ENCODE data around the gene PPP1R11. TPM values are rescaled to one million over a fixed set of nuclear protein-coding genes. Genes with fewer than 3 reads are reported as not detected.

The PPP1R11 gene
- total and polyA plus RNA-seq, 9 of the 15 experiments (the other 6 are each of a cell fraction or from before 2014, with no cell fraction given), result 17.8 to 94.8 (median 44.6) TPM

DNA sequence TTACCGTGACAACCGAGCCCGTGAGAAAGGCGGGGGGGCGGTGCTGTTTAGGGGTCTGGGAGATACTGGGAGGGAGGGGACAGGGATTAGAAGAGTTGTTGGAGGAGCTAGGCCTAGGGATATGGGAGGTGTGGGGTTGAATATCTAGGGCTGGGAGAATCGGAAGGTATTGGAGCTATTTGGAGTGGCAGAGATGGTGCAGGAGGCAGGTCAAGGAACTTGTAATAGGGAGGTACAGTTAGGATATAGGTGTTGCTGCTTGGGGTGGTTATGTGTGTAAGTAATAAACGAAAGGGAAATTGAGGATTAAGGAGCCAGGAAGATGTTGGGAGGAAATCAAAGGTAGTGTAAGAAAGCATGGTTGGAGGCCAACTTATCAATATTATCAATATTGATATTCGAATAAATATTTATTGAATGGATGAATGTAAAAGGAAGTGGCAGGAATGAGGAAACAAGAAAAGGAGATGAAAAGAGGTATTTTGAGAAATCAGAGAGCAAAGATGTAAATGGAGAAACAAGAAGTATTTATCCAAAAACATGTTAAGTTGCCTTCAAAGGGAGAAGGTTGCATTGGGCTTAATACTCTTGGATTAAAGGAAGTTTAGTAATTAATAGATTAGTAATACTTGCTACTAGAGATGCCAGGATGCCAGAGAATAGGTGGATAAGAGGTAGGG is 602 bp downstream of the PPP1R11 start (continued):
- TF ChIP-seq, protein P1, sequence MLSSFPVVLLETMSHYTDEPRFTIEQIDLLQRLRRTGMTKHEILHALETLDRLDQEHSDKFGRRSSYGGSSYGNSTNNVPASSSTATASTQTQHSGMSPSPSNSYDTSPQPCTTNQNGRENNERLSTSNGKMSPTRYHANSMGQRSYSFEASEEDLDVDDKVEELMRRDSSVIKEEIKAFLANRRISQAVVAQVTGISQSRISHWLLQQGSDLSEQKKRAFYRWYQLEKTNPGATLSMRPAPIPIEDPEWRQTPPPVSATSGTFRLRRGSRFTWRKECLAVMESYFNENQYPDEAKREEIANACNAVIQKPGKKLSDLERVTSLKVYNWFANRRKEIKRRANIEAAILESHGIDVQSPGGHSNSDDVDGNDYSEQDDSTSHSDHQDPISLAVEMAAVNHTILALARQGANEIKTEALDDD (IDR thresholded peaks at IDR 0.05), result no peak
- TF ChIP-seq ZNF76 (CRISPR knock-in tag; IDR thresholded peaks at IDR 0.05; ENCODE audit: borderline replicate concordance) (no peak), SAFB2 (IDR thresholded peaks at IDR 0.05; ENCODE audit: borderline replicate concordance, low read depth, low read length, severe bottlenecking) (no peak), BRF1 (IDR thresholded peaks at IDR 0.05; ENCODE audit: borderline replicate concordance, extremely low read depth, insufficient read length) (no peak), RBFOX2 (IDR thresholded peaks at IDR 0.05; ENCODE audit: low read depth, low read length) (no peak), SRF (CRISPR knock-in tag; IDR thresholded peaks at IDR 0.05) (no peak), CXXC5 (CRISPR knock-in tag; IDR thresholded peaks at IDR 0.05) (no peak), SRSF9 (IDR thresholded peaks at IDR 0.05; ENCODE audit: borderline replicate concordance, low read depth, low read length) (no peak), TSC22D4 (tag; IDR thresholded peaks at IDR 0.05) (0 out of 2 replicates have a peak, but pooled peaks have one; percentile 66), ZC3H4 (CRISPR knock-in tag; IDR thresholded peaks at IDR 0.05; ENCODE audit: borderline replicate concordance) (no peak), GATAD2A (IDR thresholded peaks at IDR 0.05) (0 out of 2 replicates have a peak, but pooled peaks have one; percentile 41), TBL1XR1 (IDR thresholded peaks at IDR 0.05; ENCODE audit: low read length in 2 of 2) (0 out of 4 replicates have a peak, but pooled peaks of 1 of the 2 experiments have one; percentile 7), HCFC1 (IDR thresholded peaks at IDR 0.05; ENCODE audit: low read depth, low read length) (no peak), KLF13 (tag; IDR thresholded peaks at IDR 0.05; ENCODE audit: borderline replicate concordance, low read depth) (no peak), MLX (CRISPR knock-in tag; conservative IDR thresholded peaks at IDR 0.05) (0 out of 4 replicates have a peak, but pooled peaks of 1 of the 2 experiments have one; percentile 69), SAP30 (IDR thresholded peaks at IDR 0.05; ENCODE audit: borderline replicate concordance, insufficient read depth, low read depth, low read length, poor library complexity, severe bottlenecking) (peak; percentile 6), MAFK (IDR thresholded peaks at IDR 0.05; ENCODE audit: low read length) (no peak), HDAC8 (tag; IDR thresholded peaks at IDR 0.05) (no peak), ZNF695 (CRISPR knock-in tag; IDR thresholded peaks at IDR 0.05) (no peak), ZNF140 (CRISPR knock-in tag; IDR thresholded peaks at IDR 0.05) (no peak), ZNF121 (CRISPR knock-in tag; conservative IDR thresholded peaks at IDR 0.05) (no peak), GTF2F1 (IDR thresholded peaks at IDR 0.05; ENCODE audit: low read depth, low read length) (no peak)
- TF ChIP-seq, protein P2, sequence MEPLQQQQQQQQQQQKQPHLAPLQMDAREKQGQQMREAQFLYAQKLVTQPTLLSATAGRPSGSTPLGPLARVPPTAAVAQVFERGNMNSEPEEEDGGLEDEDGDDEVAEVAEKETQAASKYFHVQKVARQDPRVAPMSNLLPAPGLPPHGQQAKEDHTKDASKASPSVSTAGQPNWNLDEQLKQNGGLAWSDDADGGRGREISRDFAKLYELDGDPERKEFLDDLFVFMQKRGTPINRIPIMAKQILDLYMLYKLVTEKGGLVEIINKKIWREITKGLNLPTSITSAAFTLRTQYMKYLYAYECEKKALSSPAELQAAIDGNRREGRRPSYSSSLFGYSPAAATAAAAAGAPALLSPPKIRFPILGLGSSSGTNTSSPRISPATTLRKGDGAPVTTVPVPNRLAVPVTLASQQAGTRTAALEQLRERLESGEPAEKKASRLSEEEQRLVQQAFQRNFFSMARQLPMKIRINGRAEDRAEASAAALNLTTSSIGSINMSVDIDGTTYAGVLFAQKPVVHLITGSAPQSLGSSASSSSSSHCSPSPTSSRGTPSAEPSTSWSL (CRISPR knock-in tag; IDR thresholded peaks at IDR 0.05; ENCODE audit: borderline replicate concordance), result no peak
